GM12875 (cell line): ENCODE measurements around the gene VIPR1.

ENCODE experiments used
- H3K4me3 ChIP-seq: one replicate; pipeline ENCODE4 v1.5.1; 2011; ENCODE audit warnings: low read depth, low read length, control low read depth
- TF ChIP-seq, protein P1 (sequence below): IDR thresholded peaks from 2 replicates; pipeline ENCODE4 v1.5.1; 2011; ENCODE audit warnings: low read depth, mild to moderate bottlenecking, control low read depth, inconsistent platforms, low read length, moderate library complexity, borderline replicate concordance; ENCODE audit not compliant: insufficient read depth

VIPR1 gene

DNA sequence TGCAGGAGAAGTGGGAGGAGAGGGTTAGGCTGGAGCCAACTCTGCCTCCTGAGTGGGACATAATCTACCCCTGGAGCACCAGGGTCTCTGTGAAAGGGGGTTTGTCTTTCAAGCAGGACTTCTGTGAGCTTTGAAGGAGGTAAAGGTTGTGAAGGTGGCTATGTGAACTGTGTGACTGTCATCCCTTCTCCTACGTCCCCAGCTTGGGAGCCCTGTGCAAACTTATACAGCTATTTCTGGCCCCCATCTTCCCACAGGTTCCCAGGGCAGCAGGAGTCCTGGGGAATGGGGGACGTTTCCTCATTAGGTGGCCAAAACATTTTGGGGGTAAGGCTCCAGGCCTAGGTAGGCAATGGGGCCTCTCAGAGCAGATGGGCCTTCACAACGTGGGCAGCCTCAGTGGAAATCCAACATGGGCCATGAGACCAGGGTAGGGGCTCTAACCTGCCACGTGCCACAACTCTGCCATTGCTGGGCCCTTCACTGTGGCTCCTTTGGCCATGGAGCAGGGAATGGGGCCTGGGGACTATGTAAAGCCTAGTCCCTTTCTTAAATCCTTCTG, 3.5 kb downstream of the VIPR1 start:
- TF ChIP-seq, protein P1, sequence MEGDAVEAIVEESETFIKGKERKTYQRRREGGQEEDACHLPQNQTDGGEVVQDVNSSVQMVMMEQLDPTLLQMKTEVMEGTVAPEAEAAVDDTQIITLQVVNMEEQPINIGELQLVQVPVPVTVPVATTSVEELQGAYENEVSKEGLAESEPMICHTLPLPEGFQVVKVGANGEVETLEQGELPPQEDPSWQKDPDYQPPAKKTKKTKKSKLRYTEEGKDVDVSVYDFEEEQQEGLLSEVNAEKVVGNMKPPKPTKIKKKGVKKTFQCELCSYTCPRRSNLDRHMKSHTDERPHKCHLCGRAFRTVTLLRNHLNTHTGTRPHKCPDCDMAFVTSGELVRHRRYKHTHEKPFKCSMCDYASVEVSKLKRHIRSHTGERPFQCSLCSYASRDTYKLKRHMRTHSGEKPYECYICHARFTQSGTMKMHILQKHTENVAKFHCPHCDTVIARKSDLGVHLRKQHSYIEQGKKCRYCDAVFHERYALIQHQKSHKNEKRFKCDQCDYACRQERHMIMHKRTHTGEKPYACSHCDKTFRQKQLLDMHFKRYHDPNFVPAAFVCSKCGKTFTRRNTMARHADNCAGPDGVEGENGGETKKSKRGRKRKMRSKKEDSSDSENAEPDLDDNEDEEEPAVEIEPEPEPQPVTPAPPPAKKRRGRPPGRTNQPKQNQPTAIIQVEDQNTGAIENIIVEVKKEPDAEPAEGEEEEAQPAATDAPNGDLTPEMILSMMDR = no peak
- H3K4me3 ChIP-seq = no peak overlapping the region

DNA sequence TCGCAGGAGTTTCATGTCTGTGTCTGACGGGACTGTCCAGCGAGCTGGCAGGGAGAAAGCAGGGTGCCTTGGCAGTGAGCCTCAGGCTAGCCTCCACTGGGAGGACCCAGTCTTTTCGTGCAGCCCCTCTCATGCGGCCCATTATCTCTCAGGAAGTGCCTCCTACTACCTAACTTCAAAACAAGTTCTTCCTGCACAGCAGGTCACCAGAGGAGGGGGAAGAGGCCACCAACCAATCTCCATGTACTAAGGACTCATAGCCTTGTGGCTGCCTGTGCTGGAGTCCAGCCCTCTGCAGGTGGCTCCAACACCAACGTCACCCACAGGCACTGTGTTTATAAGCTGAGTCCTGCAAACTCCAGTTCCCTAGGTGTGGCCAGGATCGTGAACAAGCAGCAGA, 4.8 kb downstream of the VIPR1 start:
- H3K4me3 ChIP-seq = no peak overlapping the region
- TF ChIP-seq, protein P1 = no peak

DNA sequence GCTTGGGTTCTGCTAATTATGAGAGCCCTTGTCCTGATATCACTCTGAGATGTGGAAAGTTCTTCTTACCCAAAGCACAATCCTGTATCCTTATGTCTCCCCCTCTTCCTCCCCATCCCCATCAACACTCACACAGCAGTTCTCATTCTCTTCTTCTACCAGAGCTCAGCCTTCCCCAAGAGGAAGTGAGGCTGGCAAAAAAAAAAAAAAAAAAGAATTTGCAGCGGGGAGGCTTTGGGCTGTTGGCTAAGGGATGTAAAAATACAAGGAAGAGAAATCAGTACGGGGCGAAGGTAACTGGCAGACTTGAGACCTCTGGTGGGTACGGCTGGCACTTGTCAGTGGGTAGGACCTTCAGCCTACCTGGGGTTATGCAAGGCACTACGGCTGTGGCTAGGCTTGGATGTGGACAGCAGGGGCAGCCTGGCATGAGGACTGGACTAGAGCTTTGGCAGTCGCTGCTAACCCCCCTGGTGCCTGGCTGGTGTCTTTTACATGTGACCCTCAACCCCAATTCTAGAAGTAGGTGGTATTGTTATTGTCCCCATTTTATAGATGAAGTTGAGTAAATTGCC, 5.4 kb downstream of the VIPR1 start:
- TF ChIP-seq, protein P1 = no peak
- no peak overlapping the region for H3K4me3 ChIP-seq

DNA sequence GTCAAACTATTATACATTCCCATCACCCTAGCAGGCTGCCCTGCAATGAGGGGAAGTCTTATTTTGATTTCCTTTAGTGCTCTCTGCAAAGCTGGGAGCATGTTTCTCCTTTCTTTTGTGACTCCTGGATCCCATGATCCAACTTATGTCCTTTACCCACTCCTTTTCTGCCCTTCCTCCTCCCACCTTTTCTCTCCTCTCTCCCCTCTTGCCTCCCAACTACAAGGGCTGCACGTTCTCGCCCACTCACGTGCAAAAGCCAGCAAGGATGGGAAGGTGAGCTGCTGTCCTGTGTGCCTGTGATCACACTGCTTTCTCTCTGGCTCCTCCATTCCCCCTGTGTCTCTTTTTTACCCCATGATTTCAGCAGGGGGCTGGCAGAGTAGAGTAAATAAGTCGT, 6.1 kb downstream of the VIPR1 start:
- TF ChIP-seq, protein P1 = no peak
- no peak overlapping the region for H3K4me3 ChIP-seq

DNA sequence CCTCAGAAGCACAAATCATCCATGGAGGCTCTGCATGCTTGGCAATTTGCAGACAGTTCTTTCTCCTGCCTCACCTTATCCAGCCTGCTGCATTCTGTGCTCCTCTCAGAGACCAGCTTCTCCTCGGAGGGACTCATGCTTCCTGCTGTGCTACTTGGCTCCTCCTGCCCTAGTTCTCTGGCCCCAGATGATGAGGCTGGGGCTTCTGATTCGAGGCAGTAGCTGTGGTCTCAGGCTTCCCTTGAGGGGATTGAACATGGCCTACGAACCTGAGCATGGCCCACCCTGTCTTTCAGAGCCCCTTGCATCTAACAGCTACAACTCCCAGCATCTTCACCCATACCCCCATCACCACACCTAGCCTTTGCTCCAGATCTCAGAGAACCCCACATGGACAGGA, 6.7 kb downstream of the VIPR1 start:
- H3K4me3 ChIP-seq = no peak overlapping the region
- TF ChIP-seq, protein P1 = no peak

DNA sequence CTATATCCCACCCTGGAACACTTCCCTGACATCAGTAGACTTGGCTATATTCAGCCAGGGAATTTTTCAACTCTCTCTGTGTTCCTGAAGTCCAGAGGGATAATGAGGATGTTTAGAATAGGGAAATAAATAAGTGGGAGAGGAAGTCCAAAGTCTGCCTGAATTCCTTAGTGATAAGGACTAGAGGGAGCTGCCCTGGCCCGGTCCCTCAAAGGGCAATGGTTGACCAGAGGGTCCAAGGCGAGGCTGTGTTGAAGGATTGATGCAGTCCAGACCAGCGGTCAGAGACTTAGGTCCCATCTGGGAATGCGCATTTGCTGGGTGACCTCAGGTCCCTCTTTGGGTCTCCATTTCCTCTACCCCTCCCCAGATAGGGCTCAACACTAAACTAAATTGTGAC, 7.9 kb downstream of the VIPR1 start:
- TF ChIP-seq, protein P1 = no peak
- no peak overlapping the region for H3K4me3 ChIP-seq

DNA sequence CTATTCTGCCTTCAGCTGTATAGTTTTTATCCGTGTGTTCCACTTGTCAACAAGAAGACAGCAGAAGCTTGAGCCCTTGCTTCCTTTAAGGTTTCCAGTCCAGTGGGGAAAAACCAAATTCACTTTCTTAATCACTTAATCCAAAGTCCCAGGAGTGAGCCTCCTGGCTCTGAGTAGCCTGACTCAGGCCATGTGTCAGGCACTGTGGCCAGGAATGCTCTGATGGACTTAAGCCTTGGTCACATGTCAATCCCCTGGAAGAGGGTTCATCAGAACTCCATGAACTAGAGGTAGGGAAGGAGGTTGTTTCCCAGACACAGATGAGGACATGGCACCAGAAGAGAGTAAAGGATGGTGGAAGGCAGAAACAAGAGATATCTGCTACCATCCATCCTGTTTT, 8.8 kb downstream of the VIPR1 start:
- TF ChIP-seq, protein P1 = no peak
- no peak overlapping the region for H3K4me3 ChIP-seq
